GM12878 (cell line): Measurements from ENCODE around the gene CMC1. TPM values are rescaled to one million over a fixed set of nuclear protein-coding genes. Genes with fewer than 3 reads are reported as not detected.
A peak's percentile ranks its signal among the peaks of the same experiment; 100 is the strongest.

Source experiments
- ATAC-seq: fragments of 200-7000 bp; cut with Tn5 transposase; 3 replicates; pipeline ENCODE4 v1.9.1; 2020; ENCODE audit warnings: mild to moderate bottlenecking, moderate library complexity
- BruUV-seq: library from RNA; stranded (reverse); fragments of 400-500 nt; replicated peaks from 2 replicates; lab custom pipeline; 2021; lab: Mats Ljungman, UMichigan
- CTCF ChIA-PET: fragments of 300-600 bp; sonication (Branson Sonifier 250); formaldehyde crosslinking; extraction: SDS; loops from one replicate; lab custom pipeline; 2021; ENCODE audit warnings: inconsistent platforms; lab: Yijun Ruan, JAX
- POLR2A ChIA-PET: fragments of 350-600 bp; formaldehyde crosslinking; extraction: SDS; loops from one replicate; lab custom pipeline; 2021; ENCODE audit warnings: inconsistent platforms; lab: Charles Lee
- RAD21 ChIA-PET: fragments of 300-600 bp; sonication (Branson Sonifier 250); formaldehyde crosslinking; loops from one replicate; lab custom pipeline; 2023; ENCODE audit warnings: antibody characterized with exemption; ENCODE audit not compliant: unreplicated experiment; lab: Charles Lee
- SMC1A ChIA-PET: fragments of 300-600 bp; sonication (Branson Sonifier 250); formaldehyde crosslinking; loops from one replicate; lab custom pipeline; 2023; ENCODE audit not compliant: unreplicated experiment, uncharacterized antibody; lab: Charles Lee
- DNase-seq: peaks from one replicate; pipeline ENCODE4 v3.0.0-alpha.2; 2011; ENCODE audit warnings: low read depth, low spot score
- FAIRE-seq: peaks from 3 replicates; lab custom pipeline; 2011; peaks lifted over from hg19 to GRCh38; lab: Jason Lieb, UNC
- H2AFZ ChIP-seq: 2 replicates; pipeline ENCODE4 v1.6.0; 2011; ENCODE audit warnings: low read depth, low read length, control low read depth; ENCODE audit not compliant: control insufficient read depth
- H3K27ac ChIP-seq: 2 replicates; pipeline ENCODE4 v1.5.1; 2011; ENCODE audit warnings: control low read depth; ENCODE audit not compliant: control insufficient read depth, insufficient read depth
- H3K27me3 ChIP-seq, 2 experiments: replicated peaks in 1 of 2; 2 replicates each; pipeline versions ENCODE4 v1.6.0 to v1.6.1; 2011; ENCODE audit warnings: low read length in 1 of 2; ENCODE audit not compliant: control insufficient read depth in 2 of 2, insufficient read depth in 2 of 2
- H3K36me3 ChIP-seq, 2 experiments: 2 replicates each; pipeline ENCODE4 v1.5.1; 2011; ENCODE audit warnings: low read length in 1 of 2; ENCODE audit not compliant: control insufficient read depth in 2 of 2, insufficient read depth in 2 of 2
- H3K4me1 ChIP-seq: 2 replicates; pipeline ENCODE4 v1.6.1; 2011; ENCODE audit warnings: mild to moderate bottlenecking, low read length, moderate library complexity, mixed read lengths; ENCODE audit not compliant: control insufficient read depth, insufficient read depth
- H3K4me2 ChIP-seq: 2 replicates; pipeline ENCODE4 v1.6.0; 2011; ENCODE audit warnings: control low read depth; ENCODE audit not compliant: control insufficient read depth, insufficient read depth
- H3K4me3 ChIP-seq: fragments of 200-600 bp; sonication (generic); 2 replicates; pipeline ENCODE4 v1.5.1; 2016
- H3K79me2 ChIP-seq: 2 replicates; pipeline ENCODE4 v1.6.0; 2011; ENCODE audit warnings: low read length; ENCODE audit not compliant: control insufficient read depth, insufficient read depth
- H3K9ac ChIP-seq: 2 replicates; pipeline ENCODE4 v1.8.0; 2011; ENCODE audit warnings: low read length, control low read depth, mixed read lengths; ENCODE audit not compliant: control insufficient read depth, insufficient read depth
- H3K9me3 ChIP-seq: replicated peaks from 3 replicates; pipeline ENCODE4 v1.5.1; 2011; ENCODE audit warnings: mild to moderate bottlenecking, low read length; ENCODE audit not compliant: control insufficient read depth, insufficient read depth
- H4K20me1 ChIP-seq: 2 replicates; pipeline ENCODE4 v1.6.0; 2011; ENCODE audit not compliant: control insufficient read depth, insufficient read depth
- HDAC6 ChIP-seq: fragments of 200-600 bp; sonication (generic); IDR thresholded peaks from one replicate; pipeline ENCODE4 v1.8.0; 2017; ENCODE audit warnings: antibody characterized with exemption; ENCODE audit not compliant: unreplicated experiment
- KDM1A ChIP-seq: fragments of 200-600 bp; sonication (generic); IDR thresholded peaks from 2 replicates; pipeline ENCODE4 v1.6.1; 2016; ENCODE audit warnings: borderline replicate concordance
- MYB ChIP-seq: fragments of 150-350 bp; IDR thresholded peaks from 2 replicates; pipeline ENCODE4 v1.6.1; 2014; ENCODE audit warnings: mild to moderate bottlenecking, low read depth, low read length, borderline replicate concordance
- MYC ChIP-seq: IDR thresholded peaks from 2 replicates; pipeline ENCODE4 v1.6.1; 2011; ENCODE audit warnings: mild to moderate bottlenecking, low read length, moderate library complexity, inconsistent platforms; ENCODE audit not compliant: insufficient read depth, insufficient replicate concordance, insufficient read length, severe bottlenecking
- NR2C1 ChIP-seq: fragments of 450-650 bp; IDR thresholded peaks from 2 replicates; pipeline ENCODE4 v1.6.1; 2017; ENCODE audit warnings: antibody characterized with exemption, mild to moderate bottlenecking, moderate library complexity
- NRF1 ChIP-seq: conservative IDR thresholded peaks from 2 replicates; pipeline ENCODE4 v1.6.1; 2011; ENCODE audit warnings: mild to moderate bottlenecking, low read depth, low read length, improper control_type of control experiment
- RBBP5 ChIP-seq: fragments of 200-600 bp; sonication (generic); conservative IDR thresholded peaks from 2 replicates; pipeline ENCODE4 v1.6.1; 2016
- RCOR1 ChIP-seq: conservative IDR thresholded peaks from 2 replicates; pipeline ENCODE4 v1.6.1; 2012; ENCODE audit warnings: low read depth, low read length, improper control_type of control experiment
- SMARCA5 ChIP-seq: fragments of 450-650 bp; IDR thresholded peaks from 2 replicates; pipeline ENCODE4 v1.6.1; 2017; ENCODE audit warnings: mild to moderate bottlenecking
- SMC3 ChIP-seq: IDR thresholded peaks from 2 replicates; pipeline ENCODE4 v1.6.1; 2011; ENCODE audit warnings: low read length, improper control_type of control experiment, borderline replicate concordance
- SP1 ChIP-seq: IDR thresholded peaks from one replicate; pipeline ENCODE4 v1.6.1; 2011; ENCODE audit warnings: low read depth, low read length
- SREBF1 ChIP-seq: IDR thresholded peaks from 2 replicates; pipeline ENCODE4 v1.6.1; 2012; ENCODE audit warnings: mild to moderate bottlenecking, low read length
- USF1 ChIP-seq: IDR thresholded peaks from 2 replicates; pipeline ENCODE4 v1.6.1; 2011; ENCODE audit warnings: borderline replicate concordance, low read depth, mild to moderate bottlenecking, moderate library complexity, mixed read lengths, low read length; ENCODE audit not compliant: insufficient read depth; ENCODE audit errors: extremely low read length
- YBX1 ChIP-seq: fragments of 450-650 bp; IDR thresholded peaks from 2 replicates; pipeline ENCODE4 v1.6.1; 2016; ENCODE audit warnings: antibody characterized with exemption
- ZNF384 ChIP-seq: IDR thresholded peaks from 2 replicates; pipeline ENCODE4 v1.6.1; 2012; ENCODE audit warnings: low read depth, mild to moderate bottlenecking, low read length, improper control_type of control experiment, borderline replicate concordance
- ZNF622 ChIP-seq: fragments of 450-650 bp; IDR thresholded peaks from 2 replicates; pipeline ENCODE4 v1.6.1; 2017; ENCODE audit warnings: mild to moderate bottlenecking, inconsistent platforms
- ZZZ3 ChIP-seq: IDR thresholded peaks from 2 replicates; pipeline ENCODE4 v1.6.1; 2011; ENCODE audit warnings: low read depth; ENCODE audit not compliant: control insufficient read depth, insufficient read length
- in situ Hi-C: fragments of 300-500 bp; cut with MboI; formaldehyde crosslinking; loops from 9 replicates; pipeline ENCODE4 v1.14.3; 2018; ENCODE audit warnings: mixed read lengths
- intact Hi-C: fragments of 100-400 bp; cut with micrococcal nuclease; formaldehyde crosslinking; loops from one replicate; pipeline ENCODE4 v1.14.2; 2022; ENCODE audit not compliant: unreplicated experiment
- polyA plus RNA-seq, 11 experiments: library from polyadenylated mRNA; depleted of rRNA in 4 of 11; unstranded in 6 of 11; stranded (reverse) in 5 of 11; fragments of >200 nt; fragmentation: Nextera tagmentation in 4 of 11; fragmentation: Illumina TruSeq in 1 of 11; extraction: Ambion mirVana in 4 of 11; extraction: Trizol in 1 of 11; gene quantifications; 1 replicate in 1 of 11; 2 replicates in 10 of 11; pipeline versions ENCODE4 v1.2.1 to v1.2.3, GENCODE V29; 2011 to 2016; ENCODE audit warnings: inconsistent platforms in 2 of 11, missing spikeins in 2 of 11, low read depth in 1 of 11
- total RNA-seq, 4 experiments: library from RNA; depleted of rRNA in 3 of 4; stranded (reverse); fragments of >200 nt in 3 of 4; fragmentation: Illumina TruSeq in 1 of 4; extraction: Trizol in 1 of 4; gene quantifications; 2 replicates each; pipeline versions ENCODE4 v1.2.1 to v1.2.3, GENCODE V29; 2013 to 2021
- TF ChIP-seq, protein P1 (sequence below): fragments of 450-650 bp; IDR thresholded peaks from 2 replicates; pipeline ENCODE4 v1.6.1; 2016; ENCODE audit warnings: mild to moderate bottlenecking

CMC1 gene
- total and polyA plus RNA-seq, 10 of the 15 experiments (the other 5 are each of a cell fraction or from before 2014, with no cell fraction given) = 12.3 to 118 (median 29.3) TPM

- TF ChIP-seq, protein P1, sequence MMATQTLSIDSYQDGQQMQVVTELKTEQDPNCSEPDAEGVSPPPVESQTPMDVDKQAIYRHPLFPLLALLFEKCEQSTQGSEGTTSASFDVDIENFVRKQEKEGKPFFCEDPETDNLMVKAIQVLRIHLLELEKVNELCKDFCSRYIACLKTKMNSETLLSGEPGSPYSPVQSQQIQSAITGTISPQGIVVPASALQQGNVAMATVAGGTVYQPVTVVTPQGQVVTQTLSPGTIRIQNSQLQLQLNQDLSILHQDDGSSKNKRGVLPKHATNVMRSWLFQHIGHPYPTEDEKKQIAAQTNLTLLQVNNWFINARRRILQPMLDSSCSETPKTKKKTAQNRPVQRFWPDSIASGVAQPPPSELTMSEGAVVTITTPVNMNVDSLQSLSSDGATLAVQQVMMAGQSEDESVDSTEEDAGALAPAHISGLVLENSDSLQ = no peak
- TF ChIP-seq ZNF384 (no peak), SMC3 (peak; percentile 64; the same call in 1 of the 2 replicates), SREBF1 (no peak), MYB (no peak)
These were observed 87.1 kb downstream of the CMC1 start (continued) for GRCh38 chr3:28328188-28329151.

- intact Hi-C loops (no loop called here), in situ Hi-C loops (loop anchor here (5.0 to 25.0 kb wide), 3 partner anchors 622 to 1197 kb away; no protein-coding TSS in a partner anchor)
- Histone ChIP-seq H3K27me3 (no peaks in the 10 kb centered on the region), H2AFZ (no peak overlapping the region), H3K36me3 (peaks cover 0 to 5% of the 10 kb centered on the region in 2 experiments; a peak in 3 of 4 replicates), H3K4me3 (no peak overlapping the region), H4K20me1 (no peaks in the 10 kb centered on the region), H3K79me2 (no peaks in the 10 kb centered on the region), H3K9me3 (no peaks in the 10 kb centered on the region), H3K27ac (no peak overlapping the region), H3K4me1 (no peaks in the 10 kb centered on the region), H3K4me2 (no peak overlapping the region), H3K9ac (no peak overlapping the region)
- FAIRE-seq (no peak), ATAC-seq (peak; percentile 37; the same call in 2 of the 3 replicates), DNase-seq (no peak)
- POLR2A ChIA-PET = no interaction called here
- RAD21 ChIA-PET = interaction anchor here (2.6 kb wide), 1 partner anchor 623 kb away, joined by 6 read pairs; no protein-coding TSS in a partner anchor
- no TSS peak for BruUV-seq
- SMC1A ChIA-PET = interaction anchor here (0.7 to 6.3 kb wide), 7 partner anchors 10 to 1027 kb away, joined by 3 to 37 read pairs (median 4); no protein-coding TSS in a partner anchor
- CTCF ChIA-PET = interaction anchor here (0.8 to 8.0 kb wide), 8 partner anchors 7 to 882 kb away, joined by 3 to 60 read pairs (median 9); partner anchors contain the start of genes AZI2, EOMES and ZCWPW2
- no peak for TF ChIP-seq NR2C1
- no peak for TF ChIP-seq RCOR1
- TF ChIP-seq ZNF622 = no peak
- TF ChIP-seq USF1 = no peak
- no peak for TF ChIP-seq RBBP5
- TF ChIP-seq SMARCA5 = no peak
- no peak for TF ChIP-seq NRF1
- TF ChIP-seq YBX1 = no peak
- TF ChIP-seq SMC3 = no peak
- TF ChIP-seq HDAC6 = no peak
- no peak for TF ChIP-seq MYB
- no peak for TF ChIP-seq KDM1A
- TF ChIP-seq, protein P1 = no peak
- TF ChIP-seq MYC = no peak
- TF ChIP-seq ZZZ3 = no peak
- no peak for TF ChIP-seq SP1
These were observed 93.1 kb downstream of the CMC1 start for GRCh38 chr3:28334552-28334951.
